C1 segment of cervical spinal cord (tissue), 14 donors: ENCODE measurements around the gene OPRM1.
A peak's percentile ranks its signal among the peaks of the same experiment; 100 is the strongest.
"Not testable (repeated sequence)": the region's sequence is repeated elsewhere in the genome, so short reads cannot be mapped to it uniquely, and the experiment has no call there.

Source experiments
- DNase-seq, 14 donors: peaks; one replicate each; lab custom pipeline; 2025; lab: John Stamatoyannopoulos, UW

The OPRM1 gene

DNA sequence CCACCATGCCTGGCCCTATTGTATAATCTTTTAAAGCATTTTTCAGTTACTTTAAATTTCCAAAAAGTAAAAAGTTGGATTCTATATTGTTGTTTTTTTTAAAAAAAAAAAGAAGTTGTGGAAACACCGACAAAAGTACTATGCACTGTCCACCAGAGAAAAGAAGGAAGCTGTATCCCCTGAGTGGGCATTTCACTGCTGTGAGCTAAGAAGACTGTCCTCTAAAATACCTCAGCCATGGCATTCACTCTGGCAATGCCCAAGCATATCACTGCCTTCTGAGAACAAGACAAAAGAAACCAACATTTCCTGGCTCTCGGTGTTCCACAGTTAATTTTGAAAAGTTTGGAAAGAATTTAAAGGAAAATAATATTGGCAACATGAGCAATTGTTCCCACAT lies 199.8 kb downstream of the OPRM1 start:
- DNase-seq: no peak

DNA sequence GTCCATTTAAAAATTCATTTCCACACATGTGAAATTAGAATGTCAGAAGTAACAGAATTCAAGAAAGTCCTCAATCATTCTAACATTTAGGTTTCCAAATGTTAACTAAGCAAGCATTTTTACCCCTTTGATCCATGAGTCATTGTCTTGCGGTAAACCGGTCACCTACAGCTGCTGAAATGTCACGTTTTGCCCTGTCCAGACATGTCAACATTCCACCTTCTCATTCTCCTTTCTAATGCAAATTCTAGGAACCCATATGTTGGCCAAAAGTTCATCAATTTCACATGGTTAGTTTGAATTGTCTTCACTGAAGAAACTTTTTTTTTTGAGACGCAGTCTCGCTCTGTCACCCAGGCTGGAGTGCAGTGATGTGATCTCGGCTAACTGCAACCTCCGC lies 200.4 kb downstream of the OPRM1 start:
- DNase-seq: no peak

- DNase-seq: not testable (repeated sequence)
Measured at GRCh38 chr6:154241061-154241460, 202.0 kb downstream of the OPRM1 start.

DNA sequence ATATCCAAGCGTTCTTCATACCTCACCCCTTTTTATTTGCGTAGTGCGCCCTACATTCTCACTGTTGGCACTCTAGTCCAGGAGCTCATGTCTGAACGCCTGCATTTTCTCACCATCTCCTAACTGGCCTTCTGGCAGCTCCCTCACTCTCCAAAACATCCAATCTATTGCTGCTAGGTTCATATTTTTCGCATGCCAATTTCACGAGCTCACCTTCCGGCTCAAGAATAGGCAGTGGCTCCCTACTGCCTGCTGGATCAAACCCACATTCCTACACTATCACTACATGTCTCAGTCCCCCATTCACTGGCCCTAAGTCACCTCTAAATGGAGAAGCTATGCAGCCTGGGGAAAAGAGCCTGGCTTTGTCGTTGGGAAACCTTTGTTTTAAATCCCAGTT lies 202.5 kb downstream of the OPRM1 start:
- DNase-seq: peak in 1 of 14 donors; percentile 63

- DNase-seq: no peak
Measured at GRCh38 chr6:154242617-154243357, 203.7 kb downstream of the OPRM1 start.

- DNase-seq: peak in 1 of 14 donors; percentile 51
Measured at GRCh38 chr6:154243793-154244750, 205.0 kb downstream of the OPRM1 start.

- no peak for DNase-seq
Measured at GRCh38 chr6:154245506-154245905, 206.5 kb downstream of the OPRM1 start.

- no peak for DNase-seq
Measured at GRCh38 chr6:154246723-154247118, 207.7 kb downstream of the OPRM1 start.

- peak in 1 of 14 donors; percentile 63 for DNase-seq
Measured at GRCh38 chr6:154247119-154247861, 208.2 kb downstream of the OPRM1 start.

DNA sequence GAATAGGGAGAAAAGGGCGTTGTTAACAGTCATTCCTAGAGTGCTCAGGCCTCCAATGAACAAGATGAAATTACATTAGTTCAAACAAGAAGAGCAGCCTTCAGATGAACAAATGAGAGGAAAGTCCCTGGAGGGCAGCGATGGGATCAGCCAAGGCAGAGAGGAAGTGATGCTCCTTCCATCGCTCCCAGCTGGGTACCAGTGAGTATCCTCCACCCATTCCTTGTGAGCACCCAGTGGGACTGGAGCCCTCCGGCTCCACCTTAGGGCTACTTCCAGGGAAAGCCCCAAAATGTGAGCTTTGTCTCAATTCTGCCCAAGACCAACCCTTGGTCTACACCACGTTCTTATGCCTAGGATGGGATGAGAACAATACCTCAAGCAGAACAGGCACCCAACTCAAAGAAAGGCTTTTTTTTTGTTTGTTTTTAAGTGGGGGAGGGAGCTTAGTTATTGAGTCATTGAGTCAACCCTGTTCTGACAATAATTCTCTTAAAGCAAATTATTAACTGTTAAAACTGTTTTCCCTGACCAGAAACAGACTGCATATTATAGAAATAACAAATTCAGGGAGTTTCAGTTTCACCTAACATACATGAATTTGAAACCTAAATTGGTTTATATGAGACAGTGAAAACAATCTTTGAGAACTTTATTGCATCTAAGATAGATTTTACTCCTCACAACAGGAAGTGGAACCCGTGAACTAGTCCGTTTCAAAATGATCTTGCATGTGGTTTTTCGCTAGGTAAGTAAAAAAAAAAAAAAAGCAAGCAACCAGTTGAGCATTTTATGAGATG lies 210.7 kb downstream of the OPRM1 start:
- DNase-seq: no peak

- DNase-seq: no peak
Measured at GRCh38 chr6:154251116-154251515, 212.1 kb downstream of the OPRM1 start.

DNA sequence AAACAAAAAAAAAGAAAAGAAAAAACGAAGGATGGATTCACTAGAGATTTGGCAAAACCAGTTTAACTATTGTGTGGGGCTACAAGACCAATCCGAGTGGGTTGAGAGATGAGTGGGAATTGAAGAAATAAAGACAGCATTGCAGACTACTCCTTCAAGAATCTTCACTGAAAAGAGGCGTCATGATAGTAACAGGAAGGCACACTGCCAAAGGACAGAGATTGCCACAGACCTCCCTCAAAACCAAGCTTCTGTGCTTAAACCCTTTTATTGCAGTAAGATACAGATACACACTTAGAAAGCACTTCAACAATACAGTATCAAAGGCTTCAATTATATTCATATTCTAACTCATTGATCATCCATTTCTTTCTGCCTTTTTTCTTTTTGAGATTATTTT lies 213.6 kb downstream of the OPRM1 start:
- no peak for DNase-seq

DNA sequence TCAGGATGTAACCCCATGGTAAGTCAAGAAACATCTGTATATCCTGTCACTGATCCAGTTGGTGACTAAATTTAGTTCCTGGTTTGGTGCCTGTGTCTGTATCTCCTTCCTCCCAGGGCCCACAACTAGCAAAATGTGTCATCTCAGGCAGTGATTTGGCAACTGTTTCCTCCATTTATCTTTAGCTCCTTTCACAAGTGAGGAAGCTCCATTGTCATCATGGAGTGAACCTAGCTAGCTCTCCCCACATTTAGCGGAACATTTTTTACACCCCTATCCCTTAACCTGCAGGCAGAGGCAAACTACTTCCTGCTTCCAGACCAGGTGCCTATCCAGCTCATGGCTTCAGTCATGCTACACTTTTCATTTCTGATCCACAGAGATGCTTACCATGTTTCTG lies 218.0 kb downstream of the OPRM1 start:
- DNase-seq: peak in 1 of 14 donors; percentile 33

GRCh38 chr6:154258064-154258757 lies 219.2 kb downstream of the OPRM1 start:
- DNase-seq: peak in 1 of 14 donors; percentile 15

DNA sequence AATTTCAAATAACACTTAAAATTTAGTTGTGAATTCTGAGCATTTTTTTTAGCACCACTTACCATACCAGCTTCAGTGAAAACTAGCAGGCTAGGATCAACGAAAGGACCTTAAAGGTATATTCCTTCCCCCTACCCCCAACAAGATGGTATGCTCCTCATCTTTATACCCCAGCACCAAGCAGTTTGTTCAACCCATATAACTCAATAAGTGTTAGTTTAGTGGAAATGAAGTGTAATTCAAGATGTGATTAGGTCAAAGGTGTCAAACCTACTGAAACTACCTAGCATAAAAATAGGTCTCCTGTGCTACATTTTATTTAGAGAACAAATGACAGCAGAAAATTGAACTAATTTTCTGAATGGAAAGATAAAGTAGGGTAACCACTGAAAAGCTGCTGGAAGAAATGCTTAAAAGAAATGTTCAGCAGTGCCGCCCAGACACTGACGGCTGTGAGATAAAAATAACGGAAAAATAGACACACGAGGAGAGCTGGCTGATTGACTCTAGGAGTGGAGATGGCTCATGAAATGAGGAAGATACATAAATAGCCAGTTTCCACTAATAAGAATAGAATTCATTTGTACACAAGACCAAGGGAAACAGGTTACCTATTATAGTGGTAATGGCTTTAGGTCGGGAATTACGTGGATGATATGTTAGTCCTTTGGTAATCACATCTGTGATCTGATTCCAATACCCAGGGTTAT lies 222.8 kb downstream of the OPRM1 start:
- no peak for DNase-seq

GRCh38 chr6:154266560-154267099 lies 227.6 kb downstream of the OPRM1 start:
- no peak for DNase-seq

GRCh38 chr6:154267508-154268106 lies 228.6 kb downstream of the OPRM1 start:
- peak in 1 of 14 donors; percentile 46 for DNase-seq

GRCh38 chr6:154268486-154268885 lies 229.4 kb downstream of the OPRM1 start:
- DNase-seq: no peak

- DNase-seq: no peak
Measured at GRCh38 chr6:154274168-154274567, 235.1 kb downstream of the OPRM1 start.
